Measurements from ENCODE around the gene KIAA1217. TPM values are rescaled to one million over a fixed set of nuclear protein-coding genes. Genes with fewer than 3 reads are reported as not detected.

KIAA1217 gene
- total RNA-seq, 1 experiment from 2014 or later, result 7.8 TPM

DNA sequence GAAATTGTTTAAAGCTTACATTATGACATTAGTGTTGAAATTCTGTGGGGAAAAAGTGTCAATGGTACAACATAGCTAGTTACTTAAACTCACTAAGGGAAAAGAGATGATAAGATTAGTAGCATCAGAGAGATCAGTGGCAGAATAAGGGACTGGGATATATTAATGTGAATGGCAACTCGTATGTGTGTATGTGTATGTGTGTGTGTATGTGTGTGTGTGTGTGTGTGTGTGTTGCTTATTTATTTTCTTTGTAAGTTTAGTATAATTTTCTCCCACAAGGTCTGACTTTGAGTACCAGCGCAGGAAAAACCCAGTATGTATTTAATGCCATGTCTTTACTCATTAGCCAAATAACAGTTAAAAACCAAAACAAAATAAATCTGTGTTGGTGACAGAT is 258.7 kb downstream of the KIAA1217 start:
- peaks cover 7 to 27% of the 10 kb centered on the region in 2 experiments; a peak in 3 of 4 replicates for H3K4me1 ChIP-seq (ENCODE audit: control insufficient read depth in 1 of 2, insufficient read depth in 2 of 2, low read length in 2 of 2)
- ATAC-seq, result no peak
- H3K27ac ChIP-seq (ENCODE audit: low read depth, low read length), result no peak overlapping the region
- H3K36me3 ChIP-seq (ENCODE audit: control insufficient read depth in 1 of 2, insufficient read depth in 2 of 2, low read length in 2 of 2), result no peaks in the 10 kb centered on the region
- H4K20me1 ChIP-seq (ENCODE audit: insufficient read depth), result no peaks in the 10 kb centered on the region
- no peak overlapping the region for H2AFZ ChIP-seq (ENCODE audit: low read depth, low read length, poor library complexity, severe bottlenecking)
- H3K9me3 ChIP-seq (ENCODE audit: control insufficient read depth in 1 of 2, insufficient read depth in 1 of 2, low read depth in 1 of 2, low read length in 2 of 2), result no peaks in the 10 kb centered on the region
- DNase-seq (ENCODE audit: low read depth, low spot score), result no peak
- no peak overlapping the region; a peak in 1 of 4 replicates for H3K4me3 ChIP-seq (replicated peaks in 1 of 2; ENCODE audit: low read depth in 1 of 2, low read length in 2 of 2)
- CTCF ChIA-PET, result no interaction called here
- no peaks in the 10 kb centered on the region for H3K27me3 ChIP-seq (ENCODE audit: insufficient read depth, low read length)
- POLR2A ChIA-PET, result no interaction called here
- BruUV-seq (replicated peaks), result no TSS peak
- intact Hi-C loops (cut with micrococcal nuclease), result loop anchor here (2.0 kb wide), 1 partner anchor 15 kb away; no protein-coding TSS in a partner anchor
- H3K79me2 ChIP-seq (ENCODE audit: insufficient read depth, low read length), result no peaks in the 10 kb centered on the region
- TF ChIP-seq CEBPB (IDR thresholded peaks at IDR 0.05; ENCODE audit: low read depth) (no peak), YY1 (IDR thresholded peaks at IDR 0.05; ENCODE audit: extremely low read depth, insufficient replicate concordance, low read depth, low read length) (no peak), ELF1 (IDR thresholded peaks at IDR 0.05; ENCODE audit: borderline replicate concordance, low read depth) (no peak), SP1 (IDR thresholded peaks at IDR 0.05; ENCODE audit: low read depth) (no peak), EGR1 (IDR thresholded peaks at IDR 0.05; ENCODE audit: low read depth) (no peak)
- TF ChIP-seq, protein P1, sequence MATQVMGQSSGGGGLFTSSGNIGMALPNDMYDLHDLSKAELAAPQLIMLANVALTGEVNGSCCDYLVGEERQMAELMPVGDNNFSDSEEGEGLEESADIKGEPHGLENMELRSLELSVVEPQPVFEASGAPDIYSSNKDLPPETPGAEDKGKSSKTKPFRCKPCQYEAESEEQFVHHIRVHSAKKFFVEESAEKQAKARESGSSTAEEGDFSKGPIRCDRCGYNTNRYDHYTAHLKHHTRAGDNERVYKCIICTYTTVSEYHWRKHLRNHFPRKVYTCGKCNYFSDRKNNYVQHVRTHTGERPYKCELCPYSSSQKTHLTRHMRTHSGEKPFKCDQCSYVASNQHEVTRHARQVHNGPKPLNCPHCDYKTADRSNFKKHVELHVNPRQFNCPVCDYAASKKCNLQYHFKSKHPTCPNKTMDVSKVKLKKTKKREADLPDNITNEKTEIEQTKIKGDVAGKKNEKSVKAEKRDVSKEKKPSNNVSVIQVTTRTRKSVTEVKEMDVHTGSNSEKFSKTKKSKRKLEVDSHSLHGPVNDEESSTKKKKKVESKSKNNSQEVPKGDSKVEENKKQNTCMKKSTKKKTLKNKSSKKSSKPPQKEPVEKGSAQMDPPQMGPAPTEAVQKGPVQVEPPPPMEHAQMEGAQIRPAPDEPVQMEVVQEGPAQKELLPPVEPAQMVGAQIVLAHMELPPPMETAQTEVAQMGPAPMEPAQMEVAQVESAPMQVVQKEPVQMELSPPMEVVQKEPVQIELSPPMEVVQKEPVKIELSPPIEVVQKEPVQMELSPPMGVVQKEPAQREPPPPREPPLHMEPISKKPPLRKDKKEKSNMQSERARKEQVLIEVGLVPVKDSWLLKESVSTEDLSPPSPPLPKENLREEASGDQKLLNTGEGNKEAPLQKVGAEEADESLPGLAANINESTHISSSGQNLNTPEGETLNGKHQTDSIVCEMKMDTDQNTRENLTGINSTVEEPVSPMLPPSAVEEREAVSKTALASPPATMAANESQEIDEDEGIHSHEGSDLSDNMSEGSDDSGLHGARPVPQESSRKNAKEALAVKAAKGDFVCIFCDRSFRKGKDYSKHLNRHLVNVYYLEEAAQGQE (IDR thresholded peaks at IDR 0.05; ENCODE audit: low read depth), result no peak
- H3K4me2 ChIP-seq (ENCODE audit: low read length), result peak overlapping the region; percentile 73
- H3K9me2 ChIP-seq (ENCODE audit: insufficient read depth), result no peaks in the 10 kb centered on the region
- H3K9ac ChIP-seq (ENCODE audit: low read length), result no peak overlapping the region
- RAD21 ChIA-PET (ENCODE audit: low non-redundant PET in 1 of 2, low total read pairs in 2 of 2, uncharacterized antibody in 2 of 2, unreplicated experiment in 2 of 2), result no interaction called here

DNA sequence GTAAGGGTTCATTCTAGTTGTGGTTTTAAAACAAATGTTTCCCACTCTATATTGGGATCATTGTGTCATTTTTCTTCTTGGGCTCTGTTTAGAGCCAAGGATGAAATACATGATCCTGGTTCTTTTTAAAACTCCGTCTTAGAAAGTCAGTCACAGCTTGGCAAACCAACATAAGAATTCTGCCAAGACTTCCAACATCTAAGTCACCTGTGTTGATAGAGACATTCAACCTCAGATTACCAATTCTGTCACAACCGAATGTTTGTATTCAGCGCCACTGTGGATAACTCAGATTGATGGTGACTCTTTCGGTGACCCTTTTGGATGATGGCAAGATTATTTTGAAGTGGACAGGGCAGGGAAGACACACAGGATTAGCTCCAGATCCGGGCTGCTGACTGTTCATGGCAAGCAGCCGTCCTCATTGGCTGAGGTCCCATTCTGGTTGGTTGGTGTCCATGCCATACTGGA is 259.4 kb downstream of the KIAA1217 start:
- Histone ChIP-seq H3K27ac (ENCODE audit: low read depth, low read length) (no peak overlapping the region), H4K20me1 (ENCODE audit: insufficient read depth) (no peaks in the 10 kb centered on the region), H2AFZ (ENCODE audit: low read depth, low read length, poor library complexity, severe bottlenecking) (no peak overlapping the region), H3K4me2 (ENCODE audit: low read length) (no peak overlapping the region), H3K36me3 (ENCODE audit: control insufficient read depth in 1 of 2, insufficient read depth in 2 of 2, low read length in 2 of 2) (no peaks in the 10 kb centered on the region), H3K79me2 (ENCODE audit: insufficient read depth, low read length) (no peaks in the 10 kb centered on the region), H3K9me3 (ENCODE audit: control insufficient read depth in 1 of 2, insufficient read depth in 1 of 2, low read depth in 1 of 2, low read length in 2 of 2) (no peaks in the 10 kb centered on the region), H3K9ac (ENCODE audit: low read length) (no peak overlapping the region), H3K27me3 (ENCODE audit: insufficient read depth, low read length) (no peaks in the 10 kb centered on the region), H3K4me3 (replicated peaks in 1 of 2; ENCODE audit: low read depth in 1 of 2, low read length in 2 of 2) (no peak overlapping the region), H3K4me1 (ENCODE audit: control insufficient read depth in 1 of 2, insufficient read depth in 2 of 2, low read length in 2 of 2) (peaks cover 7 to 27% of the 10 kb centered on the region in 2 experiments; a peak in 3 of 4 replicates), H3K9me2 (ENCODE audit: insufficient read depth) (no peaks in the 10 kb centered on the region)
- no TSS peak for BruUV-seq (replicated peaks)
- TF ChIP-seq CBX3 (IDR thresholded peaks at IDR 0.05; ENCODE audit: low read depth) (no peak), POLR2A (IDR thresholded peaks at IDR 0.05; ENCODE audit: borderline replicate concordance, extremely low read depth, insufficient read depth, insufficient read length) (no peak), TCF7L2 (IDR thresholded peaks at IDR 0.05; ENCODE audit: borderline replicate concordance, extremely low read depth, insufficient read depth, insufficient read length) (no peak), EZH2 (IDR thresholded peaks at IDR 0.05) (no peak), SRF (IDR thresholded peaks at IDR 0.05; ENCODE audit: low read depth) (no peak), ZFX (IDR thresholded peaks at IDR 0.05) (no peak), POLR2AphosphoS5 (IDR thresholded peaks at IDR 0.05; ENCODE audit: low read depth, low read length) (no peak), ZNF274 (IDR thresholded peaks at IDR 0.05; ENCODE audit: low read depth, low read length) (no peak)
- TF ChIP-seq, protein P2, sequence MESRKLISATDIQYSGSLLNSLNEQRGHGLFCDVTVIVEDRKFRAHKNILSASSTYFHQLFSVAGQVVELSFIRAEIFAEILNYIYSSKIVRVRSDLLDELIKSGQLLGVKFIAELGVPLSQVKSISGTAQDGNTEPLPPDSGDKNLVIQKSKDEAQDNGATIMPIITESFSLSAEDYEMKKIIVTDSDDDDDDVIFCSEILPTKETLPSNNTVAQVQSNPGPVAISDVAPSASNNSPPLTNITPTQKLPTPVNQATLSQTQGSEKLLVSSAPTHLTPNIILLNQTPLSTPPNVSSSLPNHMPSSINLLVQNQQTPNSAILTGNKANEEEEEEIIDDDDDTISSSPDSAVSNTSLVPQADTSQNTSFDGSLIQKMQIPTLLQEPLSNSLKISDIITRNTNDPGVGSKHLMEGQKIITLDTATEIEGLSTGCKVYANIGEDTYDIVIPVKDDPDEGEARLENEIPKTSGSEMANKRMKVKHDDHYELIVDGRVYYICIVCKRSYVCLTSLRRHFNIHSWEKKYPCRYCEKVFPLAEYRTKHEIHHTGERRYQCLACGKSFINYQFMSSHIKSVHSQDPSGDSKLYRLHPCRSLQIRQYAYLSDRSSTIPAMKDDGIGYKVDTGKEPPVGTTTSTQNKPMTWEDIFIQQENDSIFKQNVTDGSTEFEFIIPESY (IDR thresholded peaks at IDR 0.05; ENCODE audit: extremely low read depth, insufficient replicate concordance, low read length), result no peak
- ChIA-PET POLR2A (no interaction called here), RAD21 (ENCODE audit: low non-redundant PET in 1 of 2, low total read pairs in 2 of 2, uncharacterized antibody in 2 of 2, unreplicated experiment in 2 of 2) (no interaction called here), CTCF (no interaction called here)
- ATAC-seq (no peak), DNase-seq (ENCODE audit: low read depth, low spot score) (no peak)
- intact Hi-C loops (cut with micrococcal nuclease), result no loop called here
